Thyroid gland (tissue), 4 donors: ENCODE measurements around the gene MSLN. TPM values are rescaled to one million over a fixed set of nuclear protein-coding genes. Genes with fewer than 3 reads are reported as not detected.

Experiments
- DNase-seq, 2 donors: peaks; one replicate each; pipeline ENCODE4 v3.0.0-alpha.2; 2019
- H3K27ac ChIP-seq, 3 donors: fragments of 200-600 bp; sonication (generic); 1 replicate in 2 of 3; 2 replicates in 1 of 3; pipeline ENCODE4 v1.5.1; 2016 to 2019; ENCODE audit warnings: mild to moderate bottlenecking in 1 of 3, moderate library complexity in 1 of 3
- H3K27me3 ChIP-seq: fragments of 200-600 bp; sonication (generic); one replicate; pipeline ENCODE4 v1.5.1; 2019
- H3K36me3 ChIP-seq, 2 donors: fragments of 200-600 bp; sonication (generic); one replicate each; pipeline ENCODE4 v1.5.1; 2016 to 2019
- H3K4me1 ChIP-seq, 2 donors: fragments of 200-600 bp; sonication (generic); one replicate each; pipeline ENCODE4 v1.5.1; 2017 to 2019
- H3K4me3 ChIP-seq, 3 donors: fragments of 200-600 bp; sonication (generic); replicated peaks in 1 of 3; 1 replicate in 2 of 3; 2 replicates in 1 of 3; pipeline ENCODE4 v1.5.1; 2016; ENCODE audit warnings: mild to moderate bottlenecking in 1 of 3
- H3K9me3 ChIP-seq: fragments of 200-600 bp; sonication (generic); one replicate; pipeline ENCODE4 v1.5.1; 2017
- CTCF ChIP-seq, 6 experiments: fragments of 200-600 bp in 3 of 6; fragments of 450-650 bp in 3 of 6; sonication (generic) in 3 of 6; IDR thresholded peaks; one replicate each; pipeline ENCODE4 v1.5.1; 2016 to 2019; ENCODE audit warnings: antibody characterized with exemption in 6 of 6, mild to moderate bottlenecking in 2 of 6, inconsistent platforms in 1 of 6, moderate library complexity in 1 of 6
- POLR2A ChIP-seq, 2 donors: fragments of 450-650 bp; IDR thresholded peaks; one replicate each; pipeline ENCODE4 v1.6.1; 2017; ENCODE audit warnings: antibody characterized with exemption in 2 of 2, mild to moderate bottlenecking in 2 of 2, moderate library complexity in 1 of 2
- WGBS, 2 donors: methylation state at CpG; one replicate each; pipeline ENCODE4 v1.1.5; 2017; 5-methylcytosine and 5-hydroxymethylcytosine counted together
- intact Hi-C: fragments of 100-400 bp; cut with DNase I; formaldehyde crosslinking; loops from one replicate; pipeline ENCODE4 v1.15.1; 2023
- total RNA-seq, 4 donors: library from RNA; depleted of rRNA; stranded (reverse); fragments of >200 nt; gene quantifications; one replicate each; pipeline ENCODE4 v1.2.3, GENCODE V29; 2016

MSLN gene
- total RNA-seq, 4 donors from 2014 or later: not detected

GRCh38 chr16:722835-723633 lies 37.5 kb upstream of the MSLN start:
- peaks cover 27 to 49% of the 10 kb centered on the region in 2 donors for H3K4me1 ChIP-seq
- intact Hi-C loops: no loop called here
- no peak for DNase-seq

GRCh38 chr16:723695-724094 lies 36.8 kb upstream of the MSLN start:
- intact Hi-C loops: no loop called here
- H3K27ac ChIP-seq: no peak overlapping the region
- DNase-seq: no peak
- no peak overlapping the region for H3K4me3 ChIP-seq
- no peaks in the 10 kb centered on the region for H3K9me3 ChIP-seq
- no peaks in the 10 kb centered on the region for H3K27me3 ChIP-seq
- H3K36me3 ChIP-seq: no peaks in the 10 kb centered on the region
- H3K4me1 ChIP-seq: peaks cover 33 to 49% of the 10 kb centered on the region in 2 donors
- no peak for TF ChIP-seq POLR2A (IDR thresholded peaks at IDR 0.05)
- no peak for TF ChIP-seq CTCF (IDR thresholded peaks at IDR 0.05)
- 90 to 94% methylated on average over 2 to 6 of the region's 9 CpGs for WGBS, 2 donors

More at GRCh38 chr16:722835-723633, 37.5 kb upstream of the MSLN start:
- no peaks in the 10 kb centered on the region for H3K9me3 ChIP-seq
- H3K4me3 ChIP-seq: no peak overlapping the region
- no peak for TF ChIP-seq POLR2A (IDR thresholded peaks at IDR 0.05)
- no peak for TF ChIP-seq CTCF (IDR thresholded peaks at IDR 0.05)
- no peaks in the 10 kb centered on the region for H3K27me3 ChIP-seq
- no peaks in the 10 kb centered on the region for H3K36me3 ChIP-seq
- 86 to 94% methylated on average over 14 to 23 of the region's 24 CpGs for WGBS, 2 donors
- H3K27ac ChIP-seq: no peak overlapping the region

- 76 to 77% methylated on average over 12 to 15 of the region's 29 CpGs for WGBS, 2 donors
- intact Hi-C loops: no loop called here
- H3K4me1 ChIP-seq: peaks cover 37 to 45% of the 10 kb centered on the region in 2 donors
- no peak for DNase-seq
- H3K9me3 ChIP-seq: no peaks in the 10 kb centered on the region
- no peaks in the 10 kb centered on the region for H3K27me3 ChIP-seq
- H3K4me3 ChIP-seq: no peak overlapping the region
- no peak overlapping the region for H3K27ac ChIP-seq
- TF ChIP-seq POLR2A (IDR thresholded peaks at IDR 0.05): no peak
- no peak for TF ChIP-seq CTCF (IDR thresholded peaks at IDR 0.05)
- H3K36me3 ChIP-seq: no peaks in the 10 kb centered on the region
Measured at GRCh38 chr16:724188-725040, 36.1 kb upstream of the MSLN start.

- WGBS, 2 donors: 68% methylated on average over 5 of the region's 7 CpGs; no CpG with 5 or more reads in 1 of the 2 donors
- intact Hi-C loops: no loop called here
- no peak for DNase-seq
- peaks cover 34 to 41% of the 10 kb centered on the region in 2 donors for H3K4me1 ChIP-seq
- no peak for TF ChIP-seq CTCF (IDR thresholded peaks at IDR 0.05)
- TF ChIP-seq POLR2A (IDR thresholded peaks at IDR 0.05): no peak
- H3K36me3 ChIP-seq: no peaks in the 10 kb centered on the region
- H3K27me3 ChIP-seq: no peaks in the 10 kb centered on the region
- no peak overlapping the region for H3K4me3 ChIP-seq
- H3K27ac ChIP-seq: no peak overlapping the region
- no peaks in the 10 kb centered on the region for H3K9me3 ChIP-seq
Measured at GRCh38 chr16:725041-725376, 35.5 kb upstream of the MSLN start.
